Measurements from ENCODE around the gene RRP12.

RRP12 gene

GRCh38 chr10:97384641-97385040 lies 16.5 kb downstream of the RRP12 start:
- no peak for TF ChIP-seq CTCF (IDR thresholded peaks at IDR 0.05)

- no peak for TF ChIP-seq CTCF (IDR thresholded peaks at IDR 0.05)
Observed at GRCh38 chr10:97384156-97384555, 17.0 kb downstream of the RRP12 start.

GRCh38 chr10:97383159-97383558 lies 18.0 kb downstream of the RRP12 start:
- TF ChIP-seq CTCF (IDR thresholded peaks at IDR 0.05), result no peak

GRCh38 chr10:97381626-97382025 lies 19.5 kb downstream of the RRP12 start:
- TF ChIP-seq CTCF (IDR thresholded peaks at IDR 0.05), result no peak

- no peak for TF ChIP-seq CTCF (IDR thresholded peaks at IDR 0.05)
Observed at GRCh38 chr10:97380516-97380915, 20.6 kb downstream of the RRP12 start.

- no peak for TF ChIP-seq CTCF (IDR thresholded peaks at IDR 0.05)
Observed at GRCh38 chr10:97378933-97379921, 21.9 kb downstream of the RRP12 start.

GRCh38 chr10:97376413-97376812 lies 24.7 kb downstream of the RRP12 start:
- TF ChIP-seq CTCF (IDR thresholded peaks at IDR 0.05), result no peak

All from LNCAP (cell line).